Endodermal cell (in vitro differentiated cells): ENCODE measurements around the gene NRXN3. TPM values are rescaled to one million over a fixed set of nuclear protein-coding genes. Genes with fewer than 3 reads are reported as not detected.

Experiments used
- DNase-seq: peaks from one replicate; pipeline ENCODE4 v3.0.0-alpha.2; 2017
- H3K27ac ChIP-seq: 2 replicates; pipeline ENCODE4 v1.5.1; 2013; ENCODE audit warnings: mild to moderate bottlenecking, low read depth, low read length, moderate library complexity
- H3K27me3 ChIP-seq: 2 replicates; pipeline ENCODE4 v1.6.1; 2013; ENCODE audit warnings: mild to moderate bottlenecking, low read length, moderate library complexity; ENCODE audit not compliant: insufficient read depth, control insufficient read depth, poor library complexity, severe bottlenecking
- H3K36me3 ChIP-seq: 2 replicates; pipeline ENCODE4 v1.7.0; 2013; ENCODE audit warnings: mild to moderate bottlenecking, low read length, moderate library complexity; ENCODE audit not compliant: control insufficient read depth, insufficient read depth
- H3K4me1 ChIP-seq: one replicate; pipeline ENCODE4 v1.7.0; 2013; ENCODE audit warnings: low read length; ENCODE audit not compliant: control insufficient read depth, insufficient read depth
- H3K4me3 ChIP-seq: 2 replicates; pipeline ENCODE4 v1.5.1; 2013; ENCODE audit warnings: mild to moderate bottlenecking, low read length, moderate library complexity
- H3K9ac ChIP-seq: 2 replicates; pipeline ENCODE4 v1.6.1; 2013; ENCODE audit warnings: mild to moderate bottlenecking, low read length, moderate library complexity; ENCODE audit not compliant: poor library complexity, severe bottlenecking; ENCODE audit errors: extremely low read depth
- H3K9me3 ChIP-seq: 2 replicates; pipeline ENCODE4 v1.6.1; 2013; ENCODE audit warnings: mild to moderate bottlenecking, low read length, moderate library complexity; ENCODE audit not compliant: control insufficient read depth
- H3K27ac Mint-ChIP-seq: 2 replicates; pipeline ENCODE4 v1.8.0; 2020; ENCODE audit warnings: mixed read lengths
- H3K27me3 Mint-ChIP-seq: 2 replicates; pipeline ENCODE4 v1.8.0; 2021; ENCODE audit warnings: mild to moderate bottlenecking, mixed read lengths; ENCODE audit not compliant: insufficient read depth
- H3K36me3 Mint-ChIP-seq: 2 replicates; pipeline ENCODE4 v1.8.0; 2020; ENCODE audit warnings: low read depth, mixed read lengths
- H3K4me1 Mint-ChIP-seq: 2 replicates; pipeline ENCODE4 v1.8.0; 2020; ENCODE audit warnings: mixed read lengths
- H3K4me3 Mint-ChIP-seq: 2 replicates; pipeline ENCODE4 v1.8.0; 2020; ENCODE audit warnings: mild to moderate bottlenecking, moderate library complexity, mixed read lengths
- H3K9me3 Mint-ChIP-seq: 2 replicates; pipeline ENCODE4 v1.8.0; 2020; ENCODE audit warnings: mild to moderate bottlenecking, mixed read lengths
- WGBS, 2 experiments: methylation state at CpG; one replicate each; pipeline versions ENCODE4 v1.1.5 to v1.1.7; 2013; ENCODE audit warnings: missing lambda C conversion rate in 2 of 2, mixed read lengths in 1 of 2; ENCODE audit not compliant: insufficient coverage in 1 of 2, insufficient read length in 1 of 2; 5-methylcytosine and 5-hydroxymethylcytosine counted together
- total RNA-seq, 2 donors: library from RNA; stranded (reverse); fragmentation: NEBNext Ultra II Directional in 1 of 2; extraction: Animal tissue kit (Norgen Biotek cat#: 25700) in 1 of 2; gene quantifications; 2 replicates in 1 of 2; 3 replicates in 1 of 2; pipeline ENCODE4 v1.2.1, GENCODE V29; 2021
- TF ChIP-seq, protein P1 (sequence below): fragments of 200-600 bp; sonication (generic); conservative IDR thresholded peaks from 2 replicates; pipeline ENCODE4 v1.5.0; 2021; ENCODE audit warnings: antibody characterized with exemption, mild to moderate bottlenecking

The NRXN3 gene
- total RNA-seq, 2 donors from 2014 or later: 20.9 to 21.4 TPM

DNA sequence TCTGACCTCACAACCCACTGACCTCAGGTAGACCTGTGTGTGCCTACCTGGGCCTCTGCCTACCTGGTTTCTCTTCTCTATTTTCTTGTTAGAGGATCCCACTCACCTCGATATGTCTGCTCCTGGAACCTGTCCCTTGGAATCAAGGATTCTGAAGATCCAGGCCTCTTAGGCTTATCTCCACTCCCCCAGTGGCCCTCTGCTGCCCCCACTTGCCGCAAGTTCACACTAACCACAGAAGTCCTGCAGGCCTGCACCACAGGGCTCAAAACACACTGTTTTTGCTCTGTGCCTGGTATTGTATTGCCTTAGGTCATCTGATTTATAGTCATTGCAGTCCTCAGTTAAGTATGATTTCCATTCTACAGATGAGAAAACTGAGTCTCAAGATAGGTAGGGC, 15.3 kb upstream of the NRXN3 start:
- H3K36me3 Mint-ChIP-seq: no peaks in the 10 kb centered on the region
- DNase-seq: peak; percentile 84
- H3K27ac Mint-ChIP-seq: no peak overlapping the region
- TF ChIP-seq, protein P1, sequence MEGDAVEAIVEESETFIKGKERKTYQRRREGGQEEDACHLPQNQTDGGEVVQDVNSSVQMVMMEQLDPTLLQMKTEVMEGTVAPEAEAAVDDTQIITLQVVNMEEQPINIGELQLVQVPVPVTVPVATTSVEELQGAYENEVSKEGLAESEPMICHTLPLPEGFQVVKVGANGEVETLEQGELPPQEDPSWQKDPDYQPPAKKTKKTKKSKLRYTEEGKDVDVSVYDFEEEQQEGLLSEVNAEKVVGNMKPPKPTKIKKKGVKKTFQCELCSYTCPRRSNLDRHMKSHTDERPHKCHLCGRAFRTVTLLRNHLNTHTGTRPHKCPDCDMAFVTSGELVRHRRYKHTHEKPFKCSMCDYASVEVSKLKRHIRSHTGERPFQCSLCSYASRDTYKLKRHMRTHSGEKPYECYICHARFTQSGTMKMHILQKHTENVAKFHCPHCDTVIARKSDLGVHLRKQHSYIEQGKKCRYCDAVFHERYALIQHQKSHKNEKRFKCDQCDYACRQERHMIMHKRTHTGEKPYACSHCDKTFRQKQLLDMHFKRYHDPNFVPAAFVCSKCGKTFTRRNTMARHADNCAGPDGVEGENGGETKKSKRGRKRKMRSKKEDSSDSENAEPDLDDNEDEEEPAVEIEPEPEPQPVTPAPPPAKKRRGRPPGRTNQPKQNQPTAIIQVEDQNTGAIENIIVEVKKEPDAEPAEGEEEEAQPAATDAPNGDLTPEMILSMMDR: peak; percentile 76
- Histone ChIP-seq H3K27ac (no peak overlapping the region), H3K27me3 (no peaks in the 10 kb centered on the region), H3K36me3 (no peaks in the 10 kb centered on the region), H3K9me3 (no peaks in the 10 kb centered on the region), H3K4me1 (no peaks in the 10 kb centered on the region), H3K4me3 (no peak overlapping the region), H3K9ac (no peak overlapping the region)
- no peak overlapping the region for H3K4me3 Mint-ChIP-seq
- no peaks in the 10 kb centered on the region for H3K9me3 Mint-ChIP-seq
- WGBS, 2 experiments: 84% methylated on average over 2 of the region's 2 CpGs; no CpG with 5 or more reads in 1 of the 2 experiments
- no peaks in the 10 kb centered on the region for H3K4me1 Mint-ChIP-seq
- H3K27me3 Mint-ChIP-seq: no peaks in the 10 kb centered on the region

DNA sequence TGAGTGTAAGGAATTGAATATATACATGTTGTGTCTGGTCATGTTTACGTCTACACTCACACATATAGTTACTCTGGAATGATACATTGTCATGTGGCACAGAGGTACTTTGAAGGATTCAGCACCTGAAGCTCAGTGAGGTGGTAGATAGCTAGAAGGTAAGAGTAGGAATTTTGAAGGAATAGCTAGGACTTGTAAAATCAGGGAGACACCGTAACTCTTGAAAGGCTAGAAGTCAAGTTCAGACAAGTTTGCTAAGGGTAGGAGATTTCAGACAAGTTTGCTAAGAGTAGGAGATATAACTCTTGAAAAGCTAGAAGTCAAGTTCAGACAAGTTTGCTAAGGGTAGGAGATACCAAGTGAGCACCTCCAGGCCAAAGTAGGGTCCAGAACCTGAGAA, 14.0 kb upstream of the NRXN3 start:
- no peaks in the 10 kb centered on the region for H3K27me3 ChIP-seq
- H3K9me3 ChIP-seq: no peaks in the 10 kb centered on the region
- H3K4me1 ChIP-seq: no peaks in the 10 kb centered on the region
- no peak for DNase-seq
- WGBS, 2 experiments: 89 to 100% methylated on average over 1 to 2 of the region's 2 CpGs
- Mint-ChIP-seq H3K9me3 (no peaks in the 10 kb centered on the region), H3K27me3 (no peaks in the 10 kb centered on the region), H3K27ac (no peak overlapping the region), H3K36me3 (no peaks in the 10 kb centered on the region), H3K4me3 (no peak overlapping the region), H3K4me1 (no peaks in the 10 kb centered on the region)
- no peak overlapping the region for H3K27ac ChIP-seq
- H3K4me3 ChIP-seq: no peak overlapping the region
- TF ChIP-seq, protein P1: no peak
- no peaks in the 10 kb centered on the region for H3K36me3 ChIP-seq
- no peak overlapping the region for H3K9ac ChIP-seq

DNA sequence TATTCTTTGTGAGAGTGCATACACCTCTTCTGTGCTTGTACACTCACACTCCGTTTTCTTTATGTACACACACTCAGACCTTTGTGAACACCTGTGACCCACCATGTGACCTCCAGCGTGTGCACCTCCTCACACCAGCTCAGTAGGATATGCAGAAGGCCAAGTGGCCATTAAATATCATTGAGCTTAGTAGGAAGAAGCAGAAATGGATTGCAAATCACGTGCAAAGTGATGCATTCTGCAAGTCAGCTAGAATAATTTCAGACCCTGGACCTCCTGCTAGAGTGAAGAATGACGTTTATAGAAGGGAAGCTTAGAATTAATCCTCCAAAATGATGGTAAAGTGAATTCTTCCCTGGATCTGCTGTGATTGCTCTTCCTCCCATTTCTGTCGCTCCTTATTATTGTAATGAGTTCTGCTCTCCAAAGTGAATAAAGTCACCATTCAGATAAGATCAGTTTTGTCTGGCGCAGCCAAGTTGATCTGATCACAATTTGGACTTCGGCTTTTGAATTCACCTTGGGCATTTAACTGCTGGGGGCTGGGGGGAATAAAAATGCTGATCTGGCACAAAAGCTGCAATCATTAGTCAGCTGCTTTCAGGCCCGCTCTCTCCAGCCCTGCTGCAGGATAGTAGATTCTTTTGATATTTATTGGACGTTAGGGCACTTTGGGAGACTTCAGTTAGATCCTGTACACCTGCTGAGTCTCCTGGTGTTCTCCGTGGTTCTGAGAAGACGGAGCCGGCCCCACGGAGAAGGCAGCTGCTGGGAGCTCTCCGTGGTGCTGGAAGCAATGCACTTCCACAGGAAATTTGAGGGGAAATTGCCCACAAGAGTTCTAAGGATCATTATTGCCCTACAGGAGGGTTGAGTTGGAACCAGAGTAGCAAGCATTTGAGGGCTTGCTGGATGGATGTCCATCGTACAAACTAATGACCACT, 12.4 kb upstream of the NRXN3 start:
- Histone ChIP-seq H3K4me1 (no peaks in the 10 kb centered on the region), H3K9me3 (no peaks in the 10 kb centered on the region), H3K27me3 (no peaks in the 10 kb centered on the region), H3K27ac (no peak overlapping the region), H3K36me3 (no peaks in the 10 kb centered on the region), H3K4me3 (no peak overlapping the region), H3K9ac (no peak overlapping the region)
- no peaks in the 10 kb centered on the region for H3K4me1 Mint-ChIP-seq
- H3K27me3 Mint-ChIP-seq: peaks cover 4% of the 10 kb centered on the region
- no peak overlapping the region for H3K4me3 Mint-ChIP-seq
- TF ChIP-seq, protein P1: no peak
- 54 to 61% methylated on average over 8 to 15 of the region's 15 CpGs for WGBS, 2 experiments
- no peaks in the 10 kb centered on the region for H3K9me3 Mint-ChIP-seq
- H3K27ac Mint-ChIP-seq: no peak overlapping the region
- H3K36me3 Mint-ChIP-seq: no peaks in the 10 kb centered on the region
- peak; percentile 83 for DNase-seq
